ENCODE measurements around the gene VWF.

VWF gene

DNA sequence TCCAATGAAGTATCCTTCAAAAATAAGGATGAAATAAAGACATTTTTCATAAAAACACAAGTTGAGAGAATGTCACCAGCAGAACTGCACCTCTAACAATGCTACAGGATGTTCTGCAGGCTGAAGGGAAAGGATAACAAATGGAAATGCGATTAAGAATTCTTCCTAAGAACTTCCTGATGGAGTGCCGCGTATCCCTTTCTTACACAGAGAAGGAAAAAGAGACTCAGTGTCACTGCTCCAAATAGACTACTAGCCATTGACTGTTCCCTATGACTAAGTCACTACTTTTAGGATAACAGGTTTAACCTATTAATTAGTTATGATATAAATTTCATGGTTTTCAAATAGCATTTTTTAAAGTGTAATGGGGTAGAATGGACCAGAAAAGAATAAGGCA lies 182.6 kb downstream of the VWF start:
- DNase-seq (ENCODE audit: low read depth) = no peak
- TF ChIP-seq, protein P1, sequence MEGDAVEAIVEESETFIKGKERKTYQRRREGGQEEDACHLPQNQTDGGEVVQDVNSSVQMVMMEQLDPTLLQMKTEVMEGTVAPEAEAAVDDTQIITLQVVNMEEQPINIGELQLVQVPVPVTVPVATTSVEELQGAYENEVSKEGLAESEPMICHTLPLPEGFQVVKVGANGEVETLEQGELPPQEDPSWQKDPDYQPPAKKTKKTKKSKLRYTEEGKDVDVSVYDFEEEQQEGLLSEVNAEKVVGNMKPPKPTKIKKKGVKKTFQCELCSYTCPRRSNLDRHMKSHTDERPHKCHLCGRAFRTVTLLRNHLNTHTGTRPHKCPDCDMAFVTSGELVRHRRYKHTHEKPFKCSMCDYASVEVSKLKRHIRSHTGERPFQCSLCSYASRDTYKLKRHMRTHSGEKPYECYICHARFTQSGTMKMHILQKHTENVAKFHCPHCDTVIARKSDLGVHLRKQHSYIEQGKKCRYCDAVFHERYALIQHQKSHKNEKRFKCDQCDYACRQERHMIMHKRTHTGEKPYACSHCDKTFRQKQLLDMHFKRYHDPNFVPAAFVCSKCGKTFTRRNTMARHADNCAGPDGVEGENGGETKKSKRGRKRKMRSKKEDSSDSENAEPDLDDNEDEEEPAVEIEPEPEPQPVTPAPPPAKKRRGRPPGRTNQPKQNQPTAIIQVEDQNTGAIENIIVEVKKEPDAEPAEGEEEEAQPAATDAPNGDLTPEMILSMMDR (conservative IDR thresholded peaks at IDR 0.05; ENCODE audit: low read depth, low read length) = no peak

GRCh38 chr12:5927732-5928516 lies 196.5 kb downstream of the VWF start:
- TF ChIP-seq, protein P1 (conservative IDR thresholded peaks at IDR 0.05; ENCODE audit: low read depth, low read length) = no peak
- no peak overlapping the region for H3K4me3 ChIP-seq (ENCODE audit: low read depth, low read length)
- no peak for DNase-seq (ENCODE audit: low read depth)

More for the DNA sequence above, 182.6 kb downstream of the VWF start:
- no peak overlapping the region for H3K4me3 ChIP-seq (ENCODE audit: low read depth, low read length)

- TF ChIP-seq, protein P1 (conservative IDR thresholded peaks at IDR 0.05; ENCODE audit: low read depth, low read length) = no peak
- H3K4me3 ChIP-seq (ENCODE audit: low read depth, low read length) = no peak overlapping the region
- no peak for DNase-seq (ENCODE audit: low read depth)
Measured at GRCh38 chr12:5925646-5926045, 198.8 kb downstream of the VWF start.

DNA sequence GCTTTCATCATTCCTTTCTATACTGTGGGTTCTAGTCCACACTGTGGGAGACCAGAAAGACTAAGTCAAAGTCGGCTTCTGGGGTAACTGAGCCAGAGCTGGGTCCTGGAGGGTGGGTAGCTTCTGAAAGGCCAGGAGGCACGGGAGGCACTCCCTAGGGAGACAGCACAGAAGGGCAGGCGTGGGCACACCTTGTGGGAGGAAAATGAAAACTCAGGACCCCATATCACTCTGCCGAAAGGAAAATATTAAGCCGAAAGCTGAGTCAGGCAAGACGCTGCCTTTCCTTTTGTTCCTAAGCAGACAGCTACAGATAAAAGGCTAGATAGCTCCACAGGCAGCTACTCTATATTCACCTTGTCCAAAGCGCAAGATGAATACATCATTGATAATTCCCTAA lies 200.1 kb downstream of the VWF start:
- no peak overlapping the region for H3K4me3 ChIP-seq (ENCODE audit: low read depth, low read length)
- TF ChIP-seq, protein P1 (conservative IDR thresholded peaks at IDR 0.05; ENCODE audit: low read depth, low read length) = no peak
- DNase-seq (ENCODE audit: low read depth) = no peak

GRCh38 chr12:5923751-5924150 lies 200.7 kb downstream of the VWF start:
- H3K4me3 ChIP-seq (ENCODE audit: low read depth, low read length) = no peak overlapping the region
- no peak for DNase-seq (ENCODE audit: low read depth)
- TF ChIP-seq, protein P1 (conservative IDR thresholded peaks at IDR 0.05; ENCODE audit: low read depth, low read length) = no peak

GRCh38 chr12:5923043-5923605 lies 201.3 kb downstream of the VWF start:
- DNase-seq (ENCODE audit: low read depth) = no peak
- H3K4me3 ChIP-seq (ENCODE audit: low read depth, low read length) = no peak overlapping the region
- TF ChIP-seq, protein P1 (conservative IDR thresholded peaks at IDR 0.05; ENCODE audit: low read depth, low read length) = no peak

Measured in choroid plexus epithelial cell (primary cell).